K562 (cell line): ENCODE results near the gene ADPRHL1. TPM values are rescaled to one million over a fixed set of nuclear protein-coding genes. Genes with fewer than 3 reads are reported as not detected.

Experiments used
- ATAC-seq: fragments of 200-7000 bp; cut with Tn5 transposase; 3 replicates; pipeline ENCODE4 v1.9.1; 2020; ENCODE audit warnings: moderate library complexity
- BruUV-seq: library from RNA; stranded (reverse); fragments of 400-500 nt; replicated peaks from 2 replicates; lab custom pipeline; 2021; lab: Mats Ljungman, UMichigan
- CTCF ChIA-PET: fragments of 300-600 bp; formaldehyde crosslinking; extraction: SDS; loops from one replicate; lab custom pipeline; 2021; ENCODE audit warnings: low intra/inter-chr PET ratio; lab: Yijun Ruan, JAX
- POLR2A ChIA-PET: fragments of 300-600, 350-650 bp; sonication (Branson Sonifier 250); formaldehyde crosslinking; extraction: SDS; loops from one replicate; lab custom pipeline; 2021; ENCODE audit warnings: antibody characterized with exemption, inconsistent platforms; lab: Yijun Ruan, JAX
- DNase-seq, 4 experiments: peaks; one replicate each; pipeline versions ENCODE4 v3.0.0 to v3.0.0-alpha.2; 2011 to 2018; ENCODE audit warnings: low spot score in 3 of 4, mixed read lengths in 3 of 4; ENCODE audit errors: extremely low read depth in 1 of 4
- FAIRE-seq: peaks from 2 replicates; lab custom pipeline; 2011; peaks lifted over from hg19 to GRCh38; lab: Jason Lieb, UNC
- H2AFZ ChIP-seq: 2 replicates; pipeline ENCODE4 v1.6.0; 2011; ENCODE audit warnings: low read depth, low read length, control low read depth, inconsistent platforms
- H3K27ac ChIP-seq: fragments of 200-600 bp; 3 replicates; pipeline ENCODE4 v1.8.0; 2011; ENCODE audit warnings: low read depth, mild to moderate bottlenecking, control low read depth, inconsistent platforms, low read length, moderate library complexity, mixed read lengths; ENCODE audit errors: extremely low read depth
- H3K27me3 ChIP-seq, 2 experiments: fragments of 300-600 bp in 1 of 2; 2 replicates in 1 of 2; 3 replicates in 1 of 2; pipeline versions ENCODE4 v1.6.0 to v1.8.0; 2011; ENCODE audit warnings: inconsistent platforms in 2 of 2, low read length in 2 of 2, mild to moderate bottlenecking in 1 of 2, mixed read lengths in 1 of 2, moderate library complexity in 1 of 2; ENCODE audit not compliant: control insufficient read depth in 2 of 2, insufficient read depth in 2 of 2
- H3K36me3 ChIP-seq: fragments of 300-600 bp; 3 replicates; pipeline ENCODE4 v1.8.0; 2011; ENCODE audit warnings: mild to moderate bottlenecking, low read length, inconsistent platforms; ENCODE audit not compliant: control insufficient read depth, insufficient read depth
- H3K4me1 ChIP-seq, 2 experiments: fragments of 200-600 bp in 1 of 2; replicated peaks in 1 of 2; 2 replicates in 1 of 2; 3 replicates in 1 of 2; pipeline versions ENCODE4 v1.5.1 to v1.8.0; 2011; ENCODE audit warnings: inconsistent platforms in 2 of 2, low read length in 2 of 2, mild to moderate bottlenecking in 1 of 2, mixed read lengths in 1 of 2, moderate library complexity in 1 of 2; ENCODE audit not compliant: control insufficient read depth in 2 of 2, insufficient read depth in 2 of 2
- H3K4me2 ChIP-seq: 2 replicates; pipeline ENCODE4 v1.6.1; 2011; ENCODE audit warnings: low read length, control low read depth, inconsistent platforms, mixed read lengths; ENCODE audit not compliant: insufficient read depth
- H3K4me3 ChIP-seq: fragments of 200-600 bp; sonication (generic), shearing (Covaris generic); 2 replicates; pipeline ENCODE4 v1.5.1; 2016; ENCODE audit warnings: control low read depth, inconsistent platforms
- H3K79me2 ChIP-seq: fragments of 200-600 bp; 3 replicates; pipeline ENCODE4 v1.8.0; 2011; ENCODE audit warnings: low read length, inconsistent platforms; ENCODE audit not compliant: control insufficient read depth, insufficient read depth
- H3K9ac ChIP-seq, 2 experiments: 2 replicates each; pipeline versions ENCODE4 v1.6.0 to v1.6.1; 2011; ENCODE audit warnings: low read depth in 2 of 2, low read length in 2 of 2, control low read depth in 1 of 2, inconsistent platforms in 1 of 2, mild to moderate bottlenecking in 1 of 2, mixed read lengths in 1 of 2; ENCODE audit not compliant: insufficient read depth in 1 of 2
- H3K9me1 ChIP-seq: one replicate; pipeline ENCODE4 v1.6.0; 2011; ENCODE audit warnings: inconsistent platforms, mild to moderate bottlenecking, low read length, moderate library complexity; ENCODE audit not compliant: control insufficient read depth, insufficient read depth
- H3K9me3 ChIP-seq: replicated peaks from 2 replicates; pipeline ENCODE4 v1.5.1; 2011; ENCODE audit warnings: low read depth, low read length, inconsistent platforms; ENCODE audit not compliant: control insufficient read depth, insufficient read depth
- H4K20me1 ChIP-seq: replicated peaks from 2 replicates; pipeline ENCODE4 v1.6.1; 2011; ENCODE audit warnings: low read length, inconsistent platforms, mixed read lengths; ENCODE audit not compliant: control insufficient read depth, insufficient read depth
- DLX4 ChIP-seq: fragments of 250-450 bp; sonication (Bioruptor Pico); IDR thresholded peaks from 2 replicates; pipeline ENCODE4 v1.6.1; 2021; ENCODE audit warnings: mild to moderate bottlenecking
- FOXK1 ChIP-seq: sonication (generic); formaldehyde crosslinking; IDR thresholded peaks from 2 replicates; pipeline ENCODE4 v1.8.0; 2022; ENCODE audit warnings: missing genetic modification reagents, mild to moderate bottlenecking, borderline replicate concordance
- LARP7 ChIP-seq: fragments of 450-650 bp; IDR thresholded peaks from 2 replicates; pipeline ENCODE4 v1.6.1; 2016
- MXI1 ChIP-seq: IDR thresholded peaks from 2 replicates; pipeline ENCODE4 v1.6.1; 2011; ENCODE audit warnings: low read depth, mild to moderate bottlenecking, improper control_type of control experiment, low read length
- RBM34 ChIP-seq: fragments of 200-400 bp; formaldehyde crosslinking; IDR thresholded peaks from 2 replicates; pipeline ENCODE4 v1.6.1; 2018; ENCODE audit warnings: low read length, borderline replicate concordance; ENCODE audit not compliant: insufficient read depth
- SMAD1 ChIP-seq: fragments of 150-350 bp; IDR thresholded peaks from 2 replicates; pipeline ENCODE4 v1.6.1; 2014; ENCODE audit warnings: low read length, low read depth; ENCODE audit not compliant: partially characterized antibody
- SMAD3 ChIP-seq: fragments of 450-650 bp; formaldehyde crosslinking; conservative IDR thresholded peaks from 2 replicates; pipeline ENCODE4 v1.4.0; 2020; ENCODE audit warnings: mild to moderate bottlenecking
- TAF9B ChIP-seq: fragments of 450-650 bp; IDR thresholded peaks from 2 replicates; pipeline ENCODE4 v1.6.1; 2018; ENCODE audit warnings: mild to moderate bottlenecking; ENCODE audit not compliant: partially characterized antibody
- TCF7L2 ChIP-seq: fragments of 150-350 bp; IDR thresholded peaks from 2 replicates; pipeline ENCODE4 v1.6.1; 2016; ENCODE audit warnings: low read depth, mild to moderate bottlenecking, low read length, moderate library complexity
- TEAD4 ChIP-seq, 2 experiments: sonication (generic) in 1 of 2; formaldehyde crosslinking in 1 of 2; IDR thresholded peaks; 2 replicates each; pipeline versions ENCODE4 v1.6.1 to v1.8.0; 2012 to 2022; ENCODE audit warnings: borderline replicate concordance in 1 of 2, inconsistent platforms in 1 of 2, low read length in 1 of 2, mild to moderate bottlenecking in 1 of 2, missing genetic modification reagents in 1 of 2
- ZFP1 ChIP-seq: fragments of 450-650 bp; formaldehyde crosslinking; IDR thresholded peaks from 2 replicates; pipeline ENCODE4 v1.4.0; 2020; ENCODE audit warnings: mild to moderate bottlenecking, mixed read lengths
- ZNF212 ChIP-seq: fragments of 450-650 bp; formaldehyde crosslinking; IDR thresholded peaks from 2 replicates; pipeline ENCODE4 v1.4.0; 2020; ENCODE audit warnings: mild to moderate bottlenecking
- WGBS: fragments of 100-300 bp; shearing (Covaris generic); methylation state at CpG from one replicate; pipeline ENCODE4 v1.1.6; 2016; ENCODE audit warnings: low coverage, mixed read lengths; ENCODE audit not compliant: insufficient coverage; ENCODE audit errors: missing lambda C conversion rate; 5-methylcytosine and 5-hydroxymethylcytosine counted together
- in situ Hi-C: fragments of 300-500 bp; cut with MboI; formaldehyde crosslinking; loops from 4 replicates; pipeline ENCODE4 v1.15.0; 2018; ENCODE audit warnings: inconsistent platforms, mixed read lengths
- intact Hi-C: fragments of 100-400 bp; cut with micrococcal nuclease; formaldehyde crosslinking; loops from 2 replicates; pipeline ENCODE4 v1.14.2; 2022
- polyA plus RNA-seq, 8 experiments: library from polyadenylated mRNA; depleted of rRNA in 4 of 8; stranded (reverse) in 5 of 8; unstranded in 3 of 8; fragments of >200 nt; fragmentation: Nextera tagmentation in 2 of 8; fragmentation: Illumina TruSeq in 1 of 8; extraction: Ambion mirVana in 2 of 8; extraction: Trizol in 1 of 8; gene quantifications; 2 replicates each; pipeline versions ENCODE4 v1.2.1 to v1.2.3, GENCODE V29; 2011 to 2014; ENCODE audit warnings: inconsistent platforms in 1 of 8, missing spikeins in 1 of 8
- total RNA-seq, 7 experiments: library from RNA; depleted of rRNA in 6 of 7; stranded (reverse); fragments of >200 nt in 6 of 7; fragmentation: Illumina TruSeq in 2 of 7; extraction: Trizol in 2 of 7; gene quantifications; 2 replicates each; pipeline versions ENCODE4 v1.2.1 to v1.2.3, GENCODE V29; 2011 to 2021; ENCODE audit warnings: low replicate concordance in 1 of 7

ADPRHL1 gene
- total and polyA plus RNA-seq, 9 of the 15 experiments (the other 6 are each of a cell fraction or from before 2014, with no cell fraction given), result 0.06 to 0.76 (median 0.37) TPM; not detected in 1

GRCh38 chr13:113417836-113418721 lies 35.2 kb downstream of the ADPRHL1 start:
- Histone ChIP-seq H3K9me3 (no peaks in the 10 kb centered on the region), H2AFZ (no peak overlapping the region), H3K4me3 (no peak overlapping the region), H3K79me2 (no peaks in the 10 kb centered on the region), H4K20me1 (no peaks in the 10 kb centered on the region), H3K9me1 (no peaks in the 10 kb centered on the region), H3K4me2 (no peak overlapping the region), H3K4me1 (peaks cover 7 to 24% of the 10 kb centered on the region in 2 experiments; a peak in 3 of 5 replicates), H3K27me3 (peaks cover 12 to 36% of the 10 kb centered on the region in 2 experiments; a peak in 4 of 5 replicates), H3K36me3 (no peaks in the 10 kb centered on the region), H3K27ac (no peak overlapping the region), H3K9ac (no peak overlapping the region)
- no TSS peak for BruUV-seq
- WGBS, result 2% methylated on average over 15 of the region's 16 CpGs
- TF ChIP-seq FOXK1 (no peak), MXI1 (no peak), ZNF212 (CRISPR knock-in tag) (no peak), DLX4 (no peak), TEAD4 (IDR thresholded peaks at IDR 0.05; ENCODE audit: low read length) (no peak), TEAD4 (CRISPR knock-in tag; IDR thresholded peaks at IDR 0.05; ENCODE audit: borderline replicate concordance) (no peak), SMAD1 (no peak), SMAD3 (no peak), ZFP1 (CRISPR knock-in tag) (no peak), LARP7 (no peak), RBM34 (no peak), TCF7L2 (no peak), TAF9B (no peak)
- DNase-seq (no peak), FAIRE-seq (no peak), ATAC-seq (no peak)
- ChIA-PET CTCF (no interaction called here), POLR2A (interaction anchor here (0.6 to 1.7 kb wide), 3 partner anchors 20 to 113 kb away, joined by 3 to 5 read pairs (median 4); no protein-coding TSS in a partner anchor)
- intact Hi-C loops (no loop called here), in situ Hi-C loops (no loop called here)
